ENCODE measurements around the gene AGAP3.

- TF ChIP-seq POLR2A (IDR thresholded peaks at IDR 0.05; ENCODE audit: extremely low read depth, insufficient read length) (no peak), MYC (IDR thresholded peaks at IDR 0.05; ENCODE audit: low read depth, low read length) (no peak)
These were observed 46.3 kb upstream of the AGAP3 start for GRCh38 chr7:151039850-151040548.
